GM21723 (cell line): Measurements from ENCODE around the gene COMMD1.
"Not testable (repeated sequence)": the region's sequence is repeated elsewhere in the genome, so short reads cannot be mapped to it uniquely, and the experiment has no call there.

Source experiments
- ATAC-seq: cut with Tn5 transposase; IDR thresholded peaks from one replicate; pipeline ENCODE4 v1.9.1; 2021; ENCODE audit warnings: mild to moderate bottlenecking, moderate library complexity; ENCODE audit not compliant: unreplicated experiment

The COMMD1 gene

DNA sequence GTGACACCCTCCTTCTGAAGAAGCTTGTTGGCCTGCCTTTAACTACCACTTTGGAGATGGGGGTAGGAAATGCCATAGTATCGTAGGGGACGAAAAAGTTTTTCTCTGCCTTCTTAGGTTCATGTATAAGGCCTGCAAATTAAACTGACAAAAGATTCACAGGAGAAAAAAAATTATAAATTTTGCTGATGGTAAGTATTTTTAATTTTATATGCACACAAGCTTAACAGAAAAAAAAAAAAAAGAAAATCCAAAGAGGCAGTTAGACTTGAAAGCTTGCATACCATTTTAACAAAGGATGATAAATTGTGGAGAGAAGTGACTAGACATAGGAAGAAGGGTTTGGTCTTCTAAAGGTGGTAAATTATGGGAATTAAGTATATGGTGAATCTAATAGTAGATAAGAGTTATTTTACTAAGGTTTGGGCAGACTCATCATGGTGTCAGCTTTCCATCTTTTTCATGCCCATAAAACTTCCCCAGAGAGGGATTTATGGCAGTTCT, 227.9 kb downstream of the COMMD1 start:
- ATAC-seq: no peak

DNA sequence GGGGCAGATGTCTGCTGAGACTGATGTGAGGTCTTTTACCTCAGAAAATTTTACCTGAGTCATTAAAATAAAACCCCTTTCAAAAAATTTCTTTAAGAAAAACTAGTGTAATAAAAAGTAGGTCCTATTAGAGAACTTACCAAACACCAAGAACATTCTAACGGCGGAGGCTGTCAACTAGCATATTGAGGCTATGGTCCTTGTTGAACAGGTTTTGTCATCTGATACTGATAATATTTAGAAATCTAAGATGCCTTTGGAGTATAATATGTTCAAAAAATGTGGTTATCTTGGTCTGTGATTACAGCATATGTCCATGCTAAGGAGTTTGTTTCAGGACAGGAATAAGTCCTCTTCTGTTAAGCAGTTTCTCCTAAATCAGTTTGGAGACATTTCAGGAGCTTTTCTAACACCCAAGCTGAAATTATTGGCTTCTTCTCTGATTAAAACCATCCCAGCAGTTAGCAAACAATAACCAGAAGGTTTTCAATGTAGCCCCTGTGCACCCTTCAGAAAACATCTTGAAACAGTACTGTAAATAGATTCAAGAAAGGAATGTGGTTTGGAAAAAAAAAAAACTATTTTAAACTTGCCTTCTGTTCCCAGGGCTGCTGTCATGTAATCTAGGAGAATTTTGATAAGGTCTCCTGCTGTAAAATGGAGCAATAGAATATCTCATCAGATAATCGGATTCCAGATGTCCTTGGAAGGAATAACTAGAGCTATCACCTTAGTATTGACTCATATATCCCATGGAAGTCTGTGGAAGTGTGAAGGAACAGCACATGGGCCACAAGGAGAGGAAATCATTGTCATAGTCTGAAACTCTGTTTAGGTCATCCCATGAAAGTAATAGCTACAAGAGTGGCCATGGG, 231.7 kb downstream of the COMMD1 start:
- no peak for ATAC-seq

DNA sequence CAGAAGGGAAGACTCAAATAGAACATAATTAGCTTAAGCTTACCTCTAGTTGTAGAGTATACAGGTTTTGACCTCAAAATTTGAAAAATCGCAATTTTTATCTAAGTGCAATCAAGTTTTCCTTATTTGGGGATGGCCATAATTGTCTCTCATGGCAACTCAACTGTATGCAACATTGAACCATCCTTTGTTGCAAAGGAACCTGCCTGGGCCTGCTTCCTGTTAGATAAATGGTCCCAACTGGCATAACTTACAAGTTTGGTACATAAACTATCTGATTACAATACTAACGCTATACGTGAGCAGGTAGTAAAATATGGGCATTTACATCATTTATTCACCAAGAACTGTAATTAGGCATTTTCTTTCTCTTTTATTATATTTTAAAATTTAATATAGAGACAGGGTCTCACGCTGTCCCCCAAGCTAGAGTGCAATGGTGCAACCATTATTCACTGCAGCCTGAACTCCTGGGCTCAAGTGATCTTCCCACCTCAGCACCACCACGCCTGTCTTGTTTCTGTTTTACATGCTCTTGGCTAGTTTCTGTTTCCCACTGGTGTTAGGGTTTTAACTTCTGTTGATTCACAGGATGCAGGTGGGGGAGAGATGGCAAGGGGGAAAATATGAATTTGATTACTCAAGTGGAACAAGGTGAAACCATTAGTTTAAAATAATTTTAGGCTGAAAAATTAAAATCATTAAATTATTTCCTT, 235.1 kb downstream of the COMMD1 start:
- peak; percentile 68 for ATAC-seq

DNA sequence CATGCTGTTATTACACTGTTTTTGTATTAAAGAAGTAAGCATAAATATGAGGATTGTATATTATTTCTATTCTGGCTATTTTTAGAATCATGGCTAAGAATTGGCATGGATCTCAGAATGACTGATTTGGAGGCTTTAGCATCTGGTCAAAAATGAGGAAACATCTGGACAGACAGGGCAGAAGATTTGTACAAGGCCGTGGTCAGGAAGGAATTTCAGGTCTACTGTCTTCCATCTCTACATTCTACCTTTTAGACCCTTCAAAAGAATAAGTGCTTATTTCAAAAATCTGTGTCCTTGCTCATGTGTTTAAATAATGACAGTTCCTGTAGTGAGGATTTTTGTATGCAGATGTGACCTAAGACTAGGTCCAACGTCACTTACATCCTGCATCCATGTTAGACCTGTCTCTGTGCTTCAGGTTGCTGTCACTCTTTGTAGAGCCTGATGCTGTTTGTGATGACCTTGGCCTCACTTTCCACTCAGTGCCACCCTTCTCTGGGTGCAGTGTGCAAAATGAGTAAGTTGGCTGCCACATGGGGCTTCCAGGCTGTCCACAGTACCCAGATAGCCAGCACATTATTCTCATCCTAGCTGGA, 235.8 kb downstream of the COMMD1 start:
- no peak for ATAC-seq

DNA sequence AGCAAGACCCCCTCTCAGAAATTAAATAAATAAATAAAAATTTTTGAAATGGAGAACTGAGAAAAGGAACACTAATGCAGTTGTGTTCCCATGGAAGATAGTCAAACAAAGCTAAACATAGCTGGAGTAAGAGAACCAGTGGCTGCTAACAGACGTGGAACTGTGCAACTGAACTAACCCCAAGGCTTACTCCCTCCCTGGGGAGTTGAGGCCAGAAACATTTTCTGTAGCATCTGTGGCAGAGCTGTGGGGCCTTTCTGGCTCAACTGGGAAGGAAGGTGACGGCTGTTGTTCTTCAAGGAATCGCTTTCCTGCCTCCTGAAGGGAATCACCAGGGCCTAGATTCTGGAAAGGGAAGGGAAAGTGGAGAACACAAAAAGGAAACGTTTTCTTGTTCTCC, 236.6 kb downstream of the COMMD1 start:
- ATAC-seq: peak; percentile 47

DNA sequence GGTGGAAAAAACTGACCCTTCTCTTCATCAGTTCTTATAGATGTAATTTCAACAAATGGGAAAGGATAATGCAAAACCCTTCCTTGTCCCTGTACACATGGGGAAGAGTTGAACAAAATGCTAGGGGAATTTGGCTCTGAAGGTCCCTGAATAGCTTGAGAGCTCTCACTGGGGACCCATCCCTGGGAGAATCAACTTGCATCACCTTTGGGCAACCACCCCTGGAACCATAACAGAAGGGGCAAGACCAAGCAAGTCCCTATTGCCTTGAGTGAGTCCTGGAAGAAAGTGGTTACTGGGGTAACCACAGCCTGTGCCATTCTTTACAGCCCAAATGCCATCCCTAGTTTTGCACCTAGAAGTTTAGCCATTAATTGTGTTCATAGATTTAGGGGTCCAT, 238.2 kb downstream of the COMMD1 start:
- no peak for ATAC-seq

DNA sequence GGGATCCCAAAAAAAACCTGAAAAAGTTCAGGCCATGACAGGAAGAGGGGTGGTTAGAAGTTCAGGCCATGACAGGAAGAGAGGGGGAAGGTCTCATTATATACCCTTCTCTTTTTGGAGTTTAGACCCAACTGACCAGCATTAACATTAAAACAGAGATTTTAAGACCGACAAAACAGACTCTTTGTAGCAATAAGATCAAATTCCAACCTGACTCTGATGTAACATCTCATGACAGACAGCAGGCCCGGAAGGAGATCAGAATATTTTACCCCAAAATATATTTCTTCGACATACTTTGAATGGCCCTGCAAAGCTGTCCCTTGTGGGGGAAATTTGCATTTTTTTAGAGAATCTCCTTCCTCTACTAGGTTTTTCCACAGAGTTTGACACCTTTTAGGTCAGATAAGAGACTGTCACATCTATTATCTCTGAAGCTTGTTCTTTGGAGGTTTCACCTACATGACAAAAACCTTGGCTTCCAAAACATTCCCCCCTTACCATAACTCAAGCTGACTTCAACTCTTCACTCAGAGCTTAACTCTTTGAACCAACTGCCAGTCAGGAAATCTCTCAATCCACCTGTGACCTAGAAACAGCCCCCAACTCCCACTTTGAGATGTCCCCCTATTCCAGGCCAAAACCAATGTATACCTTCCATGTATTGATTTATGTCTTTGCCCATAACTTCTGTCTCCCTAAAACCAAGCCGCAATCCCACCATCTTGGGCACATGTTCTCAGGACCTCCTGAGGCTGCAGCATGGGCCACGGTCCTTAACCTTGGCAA, 239.4 kb downstream of the COMMD1 start:
- ATAC-seq: no peak

DNA sequence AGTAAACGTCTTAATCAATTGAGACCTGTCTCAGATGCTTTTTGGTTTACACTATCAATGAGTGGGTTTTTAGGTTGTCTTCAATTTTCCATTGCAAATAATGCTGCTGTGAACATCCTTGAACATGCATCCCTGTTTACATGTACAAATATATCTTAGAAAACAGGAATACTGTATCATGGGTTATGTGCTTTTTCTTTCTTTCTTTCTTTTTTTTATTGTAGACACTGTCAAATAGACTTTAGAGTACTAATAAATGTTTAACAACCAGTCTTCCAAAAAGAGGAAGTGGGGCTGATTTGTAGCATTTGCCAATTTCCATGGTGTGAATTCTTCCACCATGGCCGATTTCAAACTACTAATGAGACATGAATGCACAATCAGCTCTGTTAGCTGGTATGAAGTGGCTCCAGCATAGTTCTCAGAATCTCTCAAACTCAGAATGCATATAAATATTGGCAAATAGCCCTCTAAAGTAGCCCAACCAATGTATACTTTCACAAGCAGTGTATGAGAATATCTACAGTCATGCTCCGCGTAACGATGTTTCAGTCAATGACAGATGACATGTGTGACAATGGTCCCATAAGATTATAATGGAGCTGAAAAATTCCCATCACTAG, 240.1 kb downstream of the COMMD1 start:
- ATAC-seq: no peak

DNA sequence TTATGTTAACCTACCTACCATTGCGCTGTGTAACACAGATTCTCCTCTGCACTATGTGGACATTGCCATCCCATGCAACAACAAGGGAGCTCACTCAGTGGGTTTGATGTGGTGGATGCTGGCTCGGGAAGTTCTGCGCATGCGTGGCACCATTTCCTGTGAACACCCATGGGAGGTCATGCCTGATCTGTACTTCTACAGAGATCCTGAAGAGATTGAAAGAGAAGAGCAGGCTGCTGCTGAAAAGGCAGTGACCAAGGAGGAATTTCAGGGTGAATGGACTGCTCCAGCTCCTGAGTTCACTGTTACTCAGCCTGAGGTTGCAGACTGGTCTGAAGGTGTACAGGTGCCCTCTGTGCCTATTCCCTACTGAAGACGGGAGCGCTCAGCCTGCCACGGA, 241.3 kb downstream of the COMMD1 start:
- ATAC-seq: not testable (repeated sequence)

DNA sequence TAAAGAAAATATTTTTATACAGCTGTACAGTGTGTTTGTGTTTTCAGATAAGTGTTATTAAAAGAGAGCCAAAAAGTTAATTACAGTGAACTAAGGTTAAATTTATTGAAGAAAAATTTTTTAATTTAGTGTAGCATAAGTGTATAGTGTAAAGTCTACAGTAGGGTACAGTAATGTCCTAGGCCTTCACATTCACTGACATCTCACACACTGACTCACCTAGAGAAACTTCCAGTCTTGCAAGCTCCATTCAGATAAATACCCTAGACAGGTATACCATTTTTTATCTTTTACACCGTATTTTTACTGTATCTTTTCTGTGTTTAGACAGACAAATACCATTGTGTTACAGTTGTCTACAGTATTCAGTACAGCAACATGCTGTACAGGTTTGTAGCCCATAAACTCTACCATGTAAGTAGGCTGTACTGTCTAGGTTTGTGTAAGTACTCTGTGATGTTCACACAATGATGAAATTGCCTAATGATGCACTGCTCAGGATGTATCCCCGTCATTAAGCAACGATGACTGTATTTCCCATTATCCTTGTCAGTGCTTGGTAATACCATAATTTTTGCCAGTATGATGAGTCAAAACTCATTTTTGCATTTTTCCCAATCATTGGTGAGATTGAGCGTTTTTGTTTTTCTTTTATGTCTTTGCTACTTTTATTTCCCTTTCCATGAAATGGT, 242.3 kb downstream of the COMMD1 start:
- ATAC-seq: no peak

DNA sequence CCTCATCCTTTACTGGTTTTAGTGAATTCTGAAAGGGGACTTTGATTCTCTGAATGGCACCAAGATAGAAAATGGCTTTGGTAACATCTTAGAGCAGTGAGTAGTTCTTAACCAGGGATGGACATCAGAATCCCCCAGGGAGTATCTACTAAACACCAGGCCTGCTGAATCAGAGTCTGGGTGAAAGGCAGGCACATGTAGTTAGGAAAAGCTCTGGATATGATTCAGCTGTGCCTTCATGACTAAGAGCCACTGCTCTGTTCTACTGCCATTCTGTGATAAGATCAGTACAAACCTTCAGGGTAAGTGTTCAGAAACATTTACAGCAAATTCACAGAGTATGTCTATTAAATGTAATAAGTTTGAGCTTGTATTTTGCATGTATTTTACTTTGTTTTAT, 244.2 kb downstream of the COMMD1 start:
- no peak for ATAC-seq

DNA sequence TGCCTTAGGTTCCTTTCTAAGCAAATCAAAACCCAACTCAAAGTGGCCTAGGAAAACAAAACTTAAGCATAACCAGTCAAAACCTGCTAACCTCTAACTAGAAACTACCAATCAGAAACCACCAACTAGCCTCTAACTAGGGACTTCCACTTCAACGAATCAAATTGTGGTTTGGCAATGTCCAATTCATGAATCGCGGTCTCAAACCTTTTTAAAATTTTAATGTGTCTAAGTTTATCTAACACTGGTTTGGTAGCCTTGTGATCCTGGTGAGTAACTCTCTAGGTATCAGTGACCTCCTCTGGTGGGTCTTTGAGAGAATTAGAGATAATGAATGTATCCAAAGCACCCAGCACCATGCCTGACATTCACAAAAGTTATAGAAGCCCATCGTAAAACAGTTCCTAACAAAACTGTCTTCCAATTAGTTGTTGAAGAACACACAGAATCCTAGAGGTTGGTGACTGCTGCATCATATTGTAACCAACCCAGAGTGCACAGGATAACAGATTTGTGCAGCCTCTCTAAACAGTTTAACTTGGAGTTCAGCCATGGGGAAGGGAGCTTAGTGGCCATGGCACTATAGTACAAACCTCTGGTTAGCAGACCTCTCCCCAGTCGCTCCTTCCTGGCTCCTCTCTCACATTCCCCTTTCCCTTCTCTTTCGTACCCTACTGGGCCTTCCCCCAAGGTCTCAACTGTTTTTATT, 245.3 kb downstream of the COMMD1 start:
- ATAC-seq: no peak

DNA sequence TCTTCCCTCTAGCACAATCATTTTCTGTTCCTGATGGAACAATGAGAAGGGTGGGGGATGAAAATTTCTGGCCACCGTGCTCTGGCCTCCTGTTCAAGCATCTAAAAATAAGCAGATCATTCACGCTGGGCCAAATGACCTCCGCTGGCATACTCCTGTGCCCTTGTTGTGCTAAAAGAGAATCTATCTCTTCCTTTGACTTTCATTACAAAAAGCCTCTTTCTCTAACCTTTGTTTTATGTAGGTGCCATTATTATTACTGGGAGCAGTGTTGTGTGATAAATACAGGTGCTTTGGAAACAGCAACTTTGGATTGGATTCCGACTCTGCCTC, 245.8 kb downstream of the COMMD1 start:
- no peak for ATAC-seq

DNA sequence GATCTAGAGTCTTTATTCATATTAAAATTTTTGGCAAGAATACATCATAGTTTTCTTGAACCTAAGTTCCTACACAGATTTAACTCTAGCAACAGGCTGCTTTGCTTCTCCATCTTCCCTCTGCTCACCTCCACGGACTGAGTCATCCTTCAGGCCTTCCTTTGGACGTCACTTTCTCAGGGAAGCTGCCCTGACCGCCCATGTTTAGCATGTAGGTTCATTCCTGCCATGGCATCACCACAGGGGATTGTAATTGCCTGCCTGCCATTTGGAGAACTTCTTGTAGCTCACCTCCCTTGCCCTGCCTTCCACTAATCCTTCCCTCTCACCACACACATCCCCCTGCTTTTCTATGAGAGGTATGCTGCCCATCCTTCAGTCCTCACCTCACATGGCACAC, 246.5 kb downstream of the COMMD1 start:
- ATAC-seq: no peak

DNA sequence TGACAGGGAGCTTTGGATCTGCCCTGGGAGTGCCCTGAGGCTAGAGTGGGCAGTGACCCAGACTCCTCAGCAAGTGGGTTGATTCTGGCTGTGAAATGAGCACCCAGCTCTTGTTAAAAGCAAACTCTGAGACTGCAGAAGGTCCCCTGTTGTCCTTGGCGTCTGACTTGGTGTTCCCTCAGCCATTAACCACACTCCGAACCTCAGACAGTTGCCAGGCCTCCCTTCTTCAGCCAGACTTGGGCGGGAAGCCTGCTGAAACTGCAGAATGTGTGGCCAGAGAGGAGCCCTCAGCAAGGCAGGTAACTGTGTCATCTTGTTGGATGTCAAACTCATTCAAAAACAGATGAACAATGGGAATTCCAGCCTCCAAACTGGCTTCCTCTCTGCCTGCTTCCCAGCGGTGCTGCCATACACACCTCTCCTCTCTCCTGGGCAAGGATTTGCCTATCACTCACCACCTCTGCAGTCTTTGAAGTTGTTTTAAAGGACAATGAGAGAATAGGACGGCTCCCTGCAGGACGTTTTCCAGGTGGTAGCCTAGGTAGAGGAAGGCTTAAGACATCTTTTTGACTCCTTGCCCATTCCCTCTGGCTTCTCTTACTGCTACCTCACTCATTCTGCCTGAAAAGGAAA, 251.5 kb downstream of the COMMD1 start:
- no peak for ATAC-seq

DNA sequence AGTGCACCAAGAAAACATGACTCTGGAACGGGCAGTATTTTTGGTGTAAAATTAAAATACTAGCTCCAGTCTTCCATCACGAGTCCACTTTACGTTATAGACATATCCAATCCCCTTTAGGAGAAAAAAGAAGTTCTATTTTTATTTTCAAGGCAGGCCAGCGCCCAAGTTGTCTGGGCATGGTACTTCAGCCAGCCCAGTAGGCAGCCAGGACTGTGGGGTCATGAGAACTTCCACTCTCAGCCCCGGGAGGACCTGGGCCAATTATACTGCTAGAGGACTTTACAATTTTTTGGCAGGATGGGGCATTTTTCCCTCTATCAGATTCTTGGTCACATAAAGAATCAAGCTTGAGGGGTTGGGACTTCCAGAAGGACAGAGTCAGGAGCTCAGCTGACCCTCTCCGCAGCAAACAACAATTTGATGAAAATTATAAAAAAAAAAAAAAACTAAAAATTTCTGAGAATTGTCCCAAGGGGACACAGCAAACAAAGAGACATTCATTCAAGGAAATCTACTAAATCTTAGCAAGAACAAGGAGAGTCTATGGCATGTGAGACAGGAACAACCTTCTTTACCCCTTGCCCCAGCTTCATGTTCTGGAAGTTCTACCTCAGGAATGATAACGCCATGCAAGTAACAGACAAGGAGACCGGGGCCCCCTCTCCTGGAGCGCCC, 253.1 kb downstream of the COMMD1 start:
- ATAC-seq: no peak

DNA sequence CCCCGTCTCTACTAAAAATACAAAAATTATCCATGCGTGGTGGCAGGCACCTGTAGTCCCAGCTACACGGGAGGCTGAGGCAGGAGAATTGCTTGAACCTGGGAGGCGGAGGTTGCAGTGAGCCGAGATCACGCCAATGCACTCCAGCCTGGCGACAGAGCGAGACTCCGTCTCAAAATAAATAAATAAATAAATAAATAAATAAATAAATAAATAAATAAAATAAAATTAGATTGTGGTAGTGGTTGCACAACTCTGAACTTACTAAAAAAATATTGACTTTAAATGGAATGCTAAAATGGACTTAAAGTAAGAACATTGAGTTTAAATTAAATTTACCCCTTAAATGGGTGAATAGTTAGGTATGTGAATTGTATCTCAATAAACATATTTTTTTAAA, 255.2 kb downstream of the COMMD1 start:
- ATAC-seq: not testable (repeated sequence)

DNA sequence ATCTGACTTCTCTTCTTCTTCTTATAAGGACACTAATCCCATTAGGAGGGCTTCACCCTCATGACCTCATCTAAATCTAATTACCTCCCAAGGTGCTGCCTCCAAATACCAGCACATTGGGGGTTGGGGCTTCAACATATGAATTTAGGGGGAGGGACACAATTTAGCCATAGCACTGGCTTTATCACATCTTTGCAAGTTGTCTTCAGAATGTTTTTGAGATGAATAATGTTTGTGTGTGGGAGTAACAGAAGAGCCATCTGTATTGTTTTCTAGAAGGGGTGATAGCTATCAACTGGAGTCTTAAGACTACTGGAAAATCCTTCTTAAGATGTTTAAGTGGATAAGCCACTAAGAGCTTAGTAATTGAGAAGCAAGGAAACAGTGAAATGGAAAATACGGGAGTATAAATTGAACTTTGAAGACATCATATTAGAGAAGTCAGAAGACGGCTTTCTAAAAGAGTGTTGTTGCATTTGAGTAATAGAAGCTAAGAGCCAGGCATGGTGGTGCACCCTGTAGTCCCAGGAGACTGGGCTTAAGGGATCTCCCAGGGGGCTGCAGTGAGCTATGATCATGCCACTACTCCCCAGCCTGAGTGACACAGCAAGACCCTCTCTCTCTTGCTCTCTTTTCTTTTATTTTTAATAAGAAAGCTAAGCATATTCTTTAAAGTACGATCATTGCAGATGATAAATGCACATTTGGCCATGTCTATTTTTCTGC, 257.8 kb downstream of the COMMD1 start:
- ATAC-seq: no peak
